HepG2 (cell line): Measurements from ENCODE around the gene ZFYVE28. TPM values are rescaled to one million over a fixed set of nuclear protein-coding genes. Genes with fewer than 3 reads are reported as not detected.
A peak's percentile ranks its signal among the peaks of the same experiment; 100 is the strongest.

Experiments used
- ESRRA ChIP-seq: sonication (generic); formaldehyde crosslinking; IDR thresholded peaks from 2 replicates; pipeline ENCODE4 v1.5.1; 2020; ENCODE audit warnings: mild to moderate bottlenecking, low read depth, missing genetic modification reagents
- HDAC1 ChIP-seq: sonication (generic); formaldehyde crosslinking; IDR thresholded peaks from 2 replicates; pipeline ENCODE4 v1.5.1; 2020; ENCODE audit warnings: mild to moderate bottlenecking, missing genetic modification reagents
- KDM2A ChIP-seq: sonication (generic); formaldehyde crosslinking; IDR thresholded peaks from 2 replicates; pipeline ENCODE4 v1.4.0; 2020; ENCODE audit warnings: low read depth, missing genetic modification reagents, borderline replicate concordance
- NR2F2 ChIP-seq: IDR thresholded peaks from 2 replicates; pipeline ENCODE4 v1.6.1; 2012; ENCODE audit warnings: low read depth, inconsistent platforms, borderline replicate concordance
- RXRB ChIP-seq: IDR thresholded peaks from 2 replicates; pipeline ENCODE4 v1.6.1; 2016; ENCODE audit warnings: borderline replicate concordance, missing genetic modification reagents, missing compliant biosample characterization
- TCF7L2 ChIP-seq: IDR thresholded peaks from 2 replicates; pipeline ENCODE4 v1.6.1; 2011; ENCODE audit warnings: mild to moderate bottlenecking, low read depth, low read length, moderate library complexity
- THYN1 ChIP-seq: sonication (generic); formaldehyde crosslinking; IDR thresholded peaks from 2 replicates; pipeline ENCODE4 v1.8.1; 2023; ENCODE audit warnings: low read depth, mild to moderate bottlenecking, moderate library complexity, missing genetic modification reagents, borderline replicate concordance
- ZNF256 ChIP-seq: sonication (generic); formaldehyde crosslinking; conservative IDR thresholded peaks from 2 replicates; pipeline ENCODE4 v1.4.0; 2020; ENCODE audit warnings: missing genetic modification reagents
- ZNF709 ChIP-seq: sonication (generic); formaldehyde crosslinking; IDR thresholded peaks from 2 replicates; pipeline ENCODE4 v1.5.0; 2020; ENCODE audit warnings: mild to moderate bottlenecking, missing genetic modification reagents
- ZNF737 ChIP-seq: sonication (generic); formaldehyde crosslinking; IDR thresholded peaks from 2 replicates; pipeline ENCODE4 v1.5.0; 2020; ENCODE audit warnings: missing genetic modification reagents, mild to moderate bottlenecking, borderline replicate concordance
- ZNF746 ChIP-seq: sonication (generic); formaldehyde crosslinking; IDR thresholded peaks from 2 replicates; pipeline ENCODE4 v1.8.0; 2022; ENCODE audit warnings: mild to moderate bottlenecking, missing genetic modification reagents
- polyA plus RNA-seq, 8 experiments: library from polyadenylated mRNA; depleted of rRNA in 3 of 8; stranded (reverse) in 7 of 8; unstranded in 1 of 8; fragments of >200 nt; fragmentation: Illumina TruSeq in 4 of 8; extraction: Trizol in 4 of 8; gene quantifications; 2 replicates each; pipeline versions ENCODE4 v1.2.1 to v1.2.3, GENCODE V29; 2011 to 2016; ENCODE audit warnings: low read depth in 4 of 8, missing spikeins in 1 of 8, mixed read lengths in 1 of 8; ENCODE audit not compliant: insufficient read depth in 1 of 8
- total RNA-seq, 5 experiments: library from RNA; depleted of rRNA; stranded (reverse); fragments of >200 nt; fragmentation: Illumina TruSeq; extraction: Trizol; gene quantifications; 2 replicates each; pipeline ENCODE4 v1.2.3, GENCODE V29; 2016; ENCODE audit warnings: low read depth in 1 of 5
- TF ChIP-seq, protein P1 (sequence below): sonication (generic); formaldehyde crosslinking; conservative IDR thresholded peaks from 2 replicates; pipeline ENCODE4 v1.8.0; 2022; ENCODE audit warnings: missing genetic modification reagents
- TF ChIP-seq, protein P2 (sequence below): sonication (generic); formaldehyde crosslinking; IDR thresholded peaks from 2 replicates; pipeline ENCODE4 v1.4.0; 2020; ENCODE audit warnings: missing genetic modification reagents
- TF ChIP-seq, protein P3 (sequence below): sonication (generic); formaldehyde crosslinking; IDR thresholded peaks from 2 replicates; pipeline ENCODE4 v1.4.0; 2020; ENCODE audit warnings: mild to moderate bottlenecking, missing genetic modification reagents, borderline replicate concordance
- TF ChIP-seq, protein P4 (sequence below): sonication (generic); formaldehyde crosslinking; IDR thresholded peaks from 2 replicates; pipeline ENCODE4 v1.5.0; 2020; ENCODE audit warnings: mild to moderate bottlenecking, missing genetic modification reagents
- TF ChIP-seq, protein P5 (sequence below): fragments of 450-650 bp; IDR thresholded peaks from 2 replicates; pipeline ENCODE4 v1.6.1; 2016
- TF ChIP-seq, protein P6 (sequence below): sonication (generic); formaldehyde crosslinking; IDR thresholded peaks from 2 replicates; pipeline ENCODE4 v1.4.0; 2020; ENCODE audit warnings: missing genetic modification reagents
- TF ChIP-seq, protein P7 (sequence below): IDR thresholded peaks from 2 replicates; pipeline ENCODE4 v1.6.1; 2018; ENCODE audit warnings: missing genetic modification reagents

The ZFYVE28 gene
- total and polyA plus RNA-seq, 2 of the 13 experiments (the other 11 are each of a cell fraction or from before 2014, with no cell fraction given) = 0.12 to 0.22 TPM

DNA sequence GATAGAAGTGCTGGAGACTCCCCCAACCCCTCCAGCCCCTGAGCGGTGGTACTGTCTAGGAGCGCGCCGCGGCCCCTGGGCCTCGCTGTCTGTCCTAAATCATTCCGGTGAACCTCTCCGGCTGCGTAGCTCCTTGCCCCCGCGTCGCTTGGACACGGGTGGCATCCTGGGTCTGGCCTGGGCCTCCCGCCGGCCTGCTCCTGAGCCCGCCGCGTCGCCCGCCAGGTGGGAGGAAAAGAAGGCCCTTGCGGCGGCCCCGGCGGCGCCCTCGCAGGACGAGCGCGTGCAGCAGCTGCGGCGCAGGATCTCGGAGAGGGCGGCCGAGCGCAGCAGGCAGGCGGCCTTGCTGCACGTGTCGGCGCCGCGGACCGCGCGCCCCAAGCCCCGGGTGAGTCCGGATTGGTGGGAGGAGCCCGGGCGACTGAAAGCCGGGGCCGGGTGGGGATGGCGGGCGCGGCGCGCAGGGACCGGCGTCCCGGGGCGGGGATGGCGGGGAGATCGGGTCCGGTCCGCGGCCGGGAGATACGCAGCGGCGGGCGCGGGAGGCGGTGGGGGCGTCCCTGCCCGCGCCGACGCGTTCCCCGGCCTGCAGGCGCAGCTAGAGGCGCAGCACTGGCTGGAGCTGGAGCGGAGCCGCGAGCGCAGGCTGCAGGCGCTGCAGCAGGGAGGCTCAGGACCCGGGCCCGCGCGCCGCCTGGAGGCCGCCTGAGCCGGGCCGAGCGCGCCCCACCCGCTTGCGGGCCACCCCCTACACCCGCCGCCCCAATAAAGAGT lies 44.0 kb upstream of the ZFYVE28 start (continued):
- TF ChIP-seq, protein P1, sequence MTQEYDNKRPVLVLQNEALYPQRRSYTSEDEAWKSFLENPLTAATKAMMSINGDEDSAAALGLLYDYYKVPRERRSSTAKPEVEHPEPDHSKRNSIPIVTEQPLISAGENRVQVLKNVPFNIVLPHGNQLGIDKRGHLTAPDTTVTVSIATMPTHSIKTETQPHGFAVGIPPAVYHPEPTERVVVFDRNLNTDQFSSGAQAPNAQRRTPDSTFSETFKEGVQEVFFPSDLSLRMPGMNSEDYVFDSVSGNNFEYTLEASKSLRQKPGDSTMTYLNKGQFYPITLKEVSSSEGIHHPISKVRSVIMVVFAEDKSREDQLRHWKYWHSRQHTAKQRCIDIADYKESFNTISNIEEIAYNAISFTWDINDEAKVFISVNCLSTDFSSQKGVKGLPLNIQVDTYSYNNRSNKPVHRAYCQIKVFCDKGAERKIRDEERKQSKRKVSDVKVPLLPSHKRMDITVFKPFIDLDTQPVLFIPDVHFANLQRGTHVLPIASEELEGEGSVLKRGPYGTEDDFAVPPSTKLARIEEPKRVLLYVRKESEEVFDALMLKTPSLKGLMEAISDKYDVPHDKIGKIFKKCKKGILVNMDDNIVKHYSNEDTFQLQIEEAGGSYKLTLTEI (CRISPR knock-in tag) = no peak
- TF ChIP-seq ESRRA (CRISPR knock-in tag) (peak; percentile 66; the same call in 1 of the 2 replicates), THYN1 (CRISPR knock-in tag) (no peak), ZNF709 (CRISPR knock-in tag) (peak; percentile 89), ZNF737 (CRISPR knock-in tag) (no peak), TCF7L2 (no peak), NR2F2 (no peak), HDAC1 (CRISPR knock-in tag) (no peak; the same call in 1 of the 2 replicates), ZNF746 (peak; percentile 46; the same call in 1 of the 2 replicates), RXRB (CRISPR knock-in tag) (no peak), ZNF256 (CRISPR knock-in tag) (no peak), KDM2A (CRISPR knock-in tag) (peak; percentile 57; the same call in 1 of the 2 replicates)
- TF ChIP-seq, protein P2, sequence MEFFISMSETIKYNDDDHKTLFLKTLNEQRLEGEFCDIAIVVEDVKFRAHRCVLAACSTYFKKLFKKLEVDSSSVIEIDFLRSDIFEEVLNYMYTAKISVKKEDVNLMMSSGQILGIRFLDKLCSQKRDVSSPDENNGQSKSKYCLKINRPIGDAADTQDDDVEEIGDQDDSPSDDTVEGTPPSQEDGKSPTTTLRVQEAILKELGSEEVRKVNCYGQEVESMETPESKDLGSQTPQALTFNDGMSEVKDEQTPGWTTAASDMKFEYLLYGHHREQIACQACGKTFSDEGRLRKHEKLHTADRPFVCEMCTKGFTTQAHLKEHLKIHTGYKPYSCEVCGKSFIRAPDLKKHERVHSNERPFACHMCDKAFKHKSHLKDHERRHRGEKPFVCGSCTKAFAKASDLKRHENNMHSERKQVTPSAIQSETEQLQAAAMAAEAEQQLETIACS (CRISPR knock-in tag) = peak; percentile 77
- TF ChIP-seq, protein P3, sequence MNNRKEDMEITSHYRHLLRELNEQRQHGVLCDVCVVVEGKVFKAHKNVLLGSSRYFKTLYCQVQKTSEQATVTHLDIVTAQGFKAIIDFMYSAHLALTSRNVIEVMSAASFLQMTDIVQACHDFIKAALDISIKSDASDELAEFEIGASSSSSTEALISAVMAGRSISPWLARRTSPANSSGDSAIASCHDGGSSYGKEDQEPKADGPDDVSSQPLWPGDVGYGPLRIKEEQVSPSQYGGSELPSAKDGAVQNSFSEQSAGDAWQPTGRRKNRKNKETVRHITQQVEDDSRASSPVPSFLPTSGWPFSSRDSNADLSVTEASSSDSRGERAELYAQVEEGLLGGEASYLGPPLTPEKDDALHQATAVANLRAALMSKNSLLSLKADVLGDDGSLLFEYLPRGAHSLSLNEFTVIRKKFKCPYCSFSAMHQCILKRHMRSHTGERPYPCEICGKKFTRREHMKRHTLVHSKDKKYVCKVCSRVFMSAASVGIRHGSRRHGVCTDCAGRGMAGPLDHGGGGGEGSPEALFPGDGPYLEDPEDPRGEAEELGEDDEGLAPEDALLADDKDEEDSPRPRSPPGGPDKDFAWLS (CRISPR knock-in tag) = no peak
- TF ChIP-seq, protein P4, sequence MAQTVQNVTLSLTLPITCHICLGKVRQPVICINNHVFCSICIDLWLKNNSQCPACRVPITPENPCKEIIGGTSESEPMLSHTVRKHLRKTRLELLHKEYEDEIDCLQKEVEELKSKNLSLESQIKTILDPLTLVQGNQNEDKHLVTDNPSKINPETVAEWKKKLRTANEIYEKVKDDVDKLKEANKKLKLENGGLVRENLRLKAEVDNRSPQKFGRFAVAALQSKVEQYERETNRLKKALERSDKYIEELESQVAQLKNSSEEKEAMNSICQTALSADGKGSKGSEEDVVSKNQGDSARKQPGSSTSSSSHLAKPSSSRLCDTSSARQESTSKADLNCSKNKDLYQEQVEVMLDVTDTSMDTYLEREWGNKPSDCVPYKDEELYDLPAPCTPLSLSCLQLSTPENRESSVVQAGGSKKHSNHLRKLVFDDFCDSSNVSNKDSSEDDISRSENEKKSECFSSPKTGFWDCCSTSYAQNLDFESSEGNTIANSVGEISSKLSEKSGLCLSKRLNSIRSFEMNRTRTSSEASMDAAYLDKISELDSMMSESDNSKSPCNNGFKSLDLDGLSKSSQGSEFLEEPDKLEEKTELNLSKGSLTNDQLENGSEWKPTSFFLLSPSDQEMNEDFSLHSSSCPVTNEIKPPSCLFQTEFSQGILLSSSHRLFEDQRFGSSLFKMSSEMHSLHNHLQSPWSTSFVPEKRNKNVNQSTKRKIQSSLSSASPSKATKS (CRISPR knock-in tag) = no peak
- TF ChIP-seq, protein P5, sequence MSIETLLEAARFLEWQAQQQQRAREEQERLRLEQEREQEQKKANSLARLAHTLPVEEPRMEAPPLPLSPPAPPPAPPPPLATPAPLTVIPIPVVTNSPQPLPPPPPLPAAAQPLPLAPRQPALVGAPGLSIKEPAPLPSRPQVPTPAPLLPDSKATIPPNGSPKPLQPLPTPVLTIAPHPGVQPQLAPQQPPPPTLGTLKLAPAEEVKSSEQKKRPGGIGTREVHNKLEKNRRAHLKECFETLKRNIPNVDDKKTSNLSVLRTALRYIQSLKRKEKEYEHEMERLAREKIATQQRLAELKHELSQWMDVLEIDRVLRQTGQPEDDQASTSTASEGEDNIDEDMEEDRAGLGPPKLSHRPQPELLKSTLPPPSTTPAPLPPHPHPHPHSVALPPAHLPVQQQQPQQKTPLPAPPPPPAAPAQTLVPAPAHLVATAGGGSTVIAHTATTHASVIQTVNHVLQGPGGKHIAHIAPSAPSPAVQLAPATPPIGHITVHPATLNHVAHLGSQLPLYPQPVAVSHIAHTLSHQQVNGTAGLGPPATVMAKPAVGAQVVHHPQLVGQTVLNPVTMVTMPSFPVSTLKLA = no peak
- TF ChIP-seq, protein P6, sequence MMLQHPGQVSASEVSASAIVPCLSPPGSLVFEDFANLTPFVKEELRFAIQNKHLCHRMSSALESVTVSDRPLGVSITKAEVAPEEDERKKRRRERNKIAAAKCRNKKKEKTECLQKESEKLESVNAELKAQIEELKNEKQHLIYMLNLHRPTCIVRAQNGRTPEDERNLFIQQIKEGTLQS (CRISPR knock-in tag) = no peak; the same call in 1 of the 2 replicates
- TF ChIP-seq, protein P7, sequence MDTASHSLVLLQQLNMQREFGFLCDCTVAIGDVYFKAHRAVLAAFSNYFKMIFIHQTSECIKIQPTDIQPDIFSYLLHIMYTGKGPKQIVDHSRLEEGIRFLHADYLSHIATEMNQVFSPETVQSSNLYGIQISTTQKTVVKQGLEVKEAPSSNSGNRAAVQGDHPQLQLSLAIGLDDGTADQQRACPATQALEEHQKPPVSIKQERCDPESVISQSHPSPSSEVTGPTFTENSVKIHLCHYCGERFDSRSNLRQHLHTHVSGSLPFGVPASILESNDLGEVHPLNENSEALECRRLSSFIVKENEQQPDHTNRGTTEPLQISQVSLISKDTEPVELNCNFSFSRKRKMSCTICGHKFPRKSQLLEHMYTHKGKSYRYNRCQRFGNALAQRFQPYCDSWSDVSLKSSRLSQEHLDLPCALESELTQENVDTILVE = peak; percentile 44; the same call in 1 of the 2 replicates
